GM19351 (cell line): ENCODE results near the gene MYO15B.

ENCODE experiments used
- ATAC-seq: cut with Tn5 transposase; IDR thresholded peaks from one replicate; pipeline ENCODE4 v1.9.1; 2021; ENCODE audit warnings: mild to moderate bottlenecking, moderate library complexity; ENCODE audit not compliant: unreplicated experiment

MYO15B gene

GRCh38 chr17:75622771-75623273, 35.2 kb downstream of the MYO15B start:
- ATAC-seq: no peak

- ATAC-seq: no peak
These were observed 35.8 kb downstream of the MYO15B start for GRCh38 chr17:75623386-75623785.

GRCh38 chr17:75624021-75624420, 36.4 kb downstream of the MYO15B start:
- no peak for ATAC-seq

GRCh38 chr17:75624714-75625345, 37.2 kb downstream of the MYO15B start:
- ATAC-seq: no peak

- ATAC-seq: no peak
These were observed 38.4 kb downstream of the MYO15B start for GRCh38 chr17:75625813-75626486.

GRCh38 chr17:75626496-75627038, 39.0 kb downstream of the MYO15B start:
- no peak for ATAC-seq

GRCh38 chr17:75627094-75627493, 39.5 kb downstream of the MYO15B start:
- ATAC-seq: no peak

- no peak for ATAC-seq
These were observed 40.8 kb downstream of the MYO15B start for GRCh38 chr17:75628425-75628824.

- ATAC-seq: no peak
These were observed 41.6 kb downstream of the MYO15B start for GRCh38 chr17:75629157-75629556.

- ATAC-seq: no peak
These were observed 42.7 kb downstream of the MYO15B start for GRCh38 chr17:75630071-75630917.

GRCh38 chr17:75631353-75631752, 43.8 kb downstream of the MYO15B start:
- ATAC-seq: no peak

- no peak for ATAC-seq
These were observed 44.8 kb downstream of the MYO15B start for GRCh38 chr17:75632428-75632827.

GRCh38 chr17:75632863-75633485, 45.4 kb downstream of the MYO15B start, which contains the start of gene SMIM5:
TSS of gene SMIM5 (plus strand) at chr17:75633434. CDS start at chr17:75640202, 6,768 bp downstream.
- ATAC-seq: peak; percentile 60

- no peak for ATAC-seq
These were observed 46.1 kb downstream of the MYO15B start for GRCh38 chr17:75633486-75634375.

GRCh38 chr17:75634376-75634740, 46.8 kb downstream of the MYO15B start:
- no peak for ATAC-seq

GRCh38 chr17:75634754-75635609, 47.4 kb downstream of the MYO15B start:
- ATAC-seq: no peak

- no peak for ATAC-seq
These were observed 48.1 kb downstream of the MYO15B start for GRCh38 chr17:75635610-75636202.

GRCh38 chr17:75636381-75637142, 49.0 kb downstream of the MYO15B start:
- ATAC-seq: no peak
